Measurements from ENCODE around the gene RYR1. TPM values are rescaled to one million over a fixed set of nuclear protein-coding genes. Genes with fewer than 3 reads are reported as not detected.

The RYR1 gene
- total RNA-seq, 1 experiment from 2014 or later, result 4.1 TPM

DNA sequence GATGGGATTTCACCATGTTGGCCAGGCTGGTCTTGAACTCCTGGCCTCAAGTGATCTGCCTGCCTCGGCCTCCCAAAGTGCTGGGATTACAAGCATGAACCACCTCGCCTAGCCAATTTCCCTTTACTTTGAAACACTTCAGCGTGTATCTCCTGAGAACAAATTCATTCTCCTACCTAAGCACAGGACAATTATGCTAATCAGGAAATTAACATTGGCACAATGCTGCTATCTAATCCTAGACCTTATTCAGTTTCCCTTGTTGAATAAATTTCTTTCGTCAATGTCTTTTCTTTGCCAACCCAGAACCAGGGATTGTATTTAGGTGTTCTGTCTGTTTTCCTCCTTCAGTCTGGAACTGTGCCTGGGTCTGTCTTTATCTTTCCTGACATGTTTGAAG is 116.5 kb downstream of the RYR1 start:
- Histone ChIP-seq H3K36me3 (ENCODE audit: control insufficient read depth in 1 of 2, insufficient read depth in 2 of 2, low read length in 2 of 2) (no peaks in the 10 kb centered on the region), H3K27ac (ENCODE audit: low read depth, low read length) (no peak overlapping the region), H4K20me1 (ENCODE audit: insufficient read depth) (no peaks in the 10 kb centered on the region), H3K9ac (ENCODE audit: low read length) (no peak overlapping the region), H3K9me3 (ENCODE audit: control insufficient read depth in 1 of 2, insufficient read depth in 1 of 2, low read depth in 1 of 2, low read length in 2 of 2) (no peaks in the 10 kb centered on the region), H3K4me2 (ENCODE audit: low read length) (no peak overlapping the region), H3K79me2 (ENCODE audit: insufficient read depth, low read length) (no peaks in the 10 kb centered on the region), H3K27me3 (ENCODE audit: insufficient read depth, low read length) (no peaks in the 10 kb centered on the region), H2AFZ (ENCODE audit: low read depth, low read length, poor library complexity, severe bottlenecking) (no peak overlapping the region), H3K4me1 (ENCODE audit: control insufficient read depth in 1 of 2, insufficient read depth in 2 of 2, low read length in 2 of 2) (peaks cover 0 to 9% of the 10 kb centered on the region in 2 experiments; a peak in 2 of 4 replicates), H3K4me3 (replicated peaks in 1 of 2; ENCODE audit: low read depth in 1 of 2, low read length in 2 of 2) (no peak overlapping the region), H3K9me2 (ENCODE audit: insufficient read depth) (no peaks in the 10 kb centered on the region)
- intact Hi-C loops (cut with micrococcal nuclease), result no loop called here
- ChIA-PET POLR2A (no interaction called here), RAD21 (ENCODE audit: low non-redundant PET in 1 of 2, low total read pairs in 2 of 2, uncharacterized antibody in 2 of 2, unreplicated experiment in 2 of 2) (no interaction called here), CTCF (no interaction called here)
- BruUV-seq (replicated peaks), result no TSS peak
- ATAC-seq, result no peak
- TF ChIP-seq ZFX (IDR thresholded peaks at IDR 0.05), result no peak
- no peak for TF ChIP-seq EZH2 (IDR thresholded peaks at IDR 0.05)
- TF ChIP-seq SP1 (IDR thresholded peaks at IDR 0.05; ENCODE audit: low read depth), result no peak
- no peak for TF ChIP-seq ZNF274 (IDR thresholded peaks at IDR 0.05; ENCODE audit: low read depth, low read length)
- TF ChIP-seq, protein P1, sequence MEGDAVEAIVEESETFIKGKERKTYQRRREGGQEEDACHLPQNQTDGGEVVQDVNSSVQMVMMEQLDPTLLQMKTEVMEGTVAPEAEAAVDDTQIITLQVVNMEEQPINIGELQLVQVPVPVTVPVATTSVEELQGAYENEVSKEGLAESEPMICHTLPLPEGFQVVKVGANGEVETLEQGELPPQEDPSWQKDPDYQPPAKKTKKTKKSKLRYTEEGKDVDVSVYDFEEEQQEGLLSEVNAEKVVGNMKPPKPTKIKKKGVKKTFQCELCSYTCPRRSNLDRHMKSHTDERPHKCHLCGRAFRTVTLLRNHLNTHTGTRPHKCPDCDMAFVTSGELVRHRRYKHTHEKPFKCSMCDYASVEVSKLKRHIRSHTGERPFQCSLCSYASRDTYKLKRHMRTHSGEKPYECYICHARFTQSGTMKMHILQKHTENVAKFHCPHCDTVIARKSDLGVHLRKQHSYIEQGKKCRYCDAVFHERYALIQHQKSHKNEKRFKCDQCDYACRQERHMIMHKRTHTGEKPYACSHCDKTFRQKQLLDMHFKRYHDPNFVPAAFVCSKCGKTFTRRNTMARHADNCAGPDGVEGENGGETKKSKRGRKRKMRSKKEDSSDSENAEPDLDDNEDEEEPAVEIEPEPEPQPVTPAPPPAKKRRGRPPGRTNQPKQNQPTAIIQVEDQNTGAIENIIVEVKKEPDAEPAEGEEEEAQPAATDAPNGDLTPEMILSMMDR (IDR thresholded peaks at IDR 0.05 in 2 of 3, conservative IDR thresholded peaks at IDR 0.05 in 1 of 3; ENCODE audit: borderline replicate concordance in 1 of 3, insufficient read depth in 1 of 3, low read depth in 2 of 3, low read length in 2 of 3), result no peak
- TF ChIP-seq POLR2A (IDR thresholded peaks at IDR 0.05; ENCODE audit: borderline replicate concordance, extremely low read depth, insufficient read depth, insufficient read length), result no peak
- TF ChIP-seq EGR1 (IDR thresholded peaks at IDR 0.05; ENCODE audit: low read depth), result no peak
- TF ChIP-seq, protein P2, sequence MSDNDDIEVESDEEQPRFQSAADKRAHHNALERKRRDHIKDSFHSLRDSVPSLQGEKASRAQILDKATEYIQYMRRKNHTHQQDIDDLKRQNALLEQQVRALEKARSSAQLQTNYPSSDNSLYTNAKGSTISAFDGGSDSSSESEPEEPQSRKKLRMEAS (IDR thresholded peaks at IDR 0.05), result no peak
- TF ChIP-seq CBX3 (IDR thresholded peaks at IDR 0.05; ENCODE audit: low read depth), result no peak
- no peak for TF ChIP-seq TCF7L2 (IDR thresholded peaks at IDR 0.05; ENCODE audit: borderline replicate concordance, extremely low read depth, insufficient read depth, insufficient read length)
- no peak for TF ChIP-seq SIN3A (IDR thresholded peaks at IDR 0.05; ENCODE audit: low read depth)
- TF ChIP-seq POLR2AphosphoS5 (IDR thresholded peaks at IDR 0.05; ENCODE audit: low read depth, low read length), result no peak
- TF ChIP-seq, protein P3, sequence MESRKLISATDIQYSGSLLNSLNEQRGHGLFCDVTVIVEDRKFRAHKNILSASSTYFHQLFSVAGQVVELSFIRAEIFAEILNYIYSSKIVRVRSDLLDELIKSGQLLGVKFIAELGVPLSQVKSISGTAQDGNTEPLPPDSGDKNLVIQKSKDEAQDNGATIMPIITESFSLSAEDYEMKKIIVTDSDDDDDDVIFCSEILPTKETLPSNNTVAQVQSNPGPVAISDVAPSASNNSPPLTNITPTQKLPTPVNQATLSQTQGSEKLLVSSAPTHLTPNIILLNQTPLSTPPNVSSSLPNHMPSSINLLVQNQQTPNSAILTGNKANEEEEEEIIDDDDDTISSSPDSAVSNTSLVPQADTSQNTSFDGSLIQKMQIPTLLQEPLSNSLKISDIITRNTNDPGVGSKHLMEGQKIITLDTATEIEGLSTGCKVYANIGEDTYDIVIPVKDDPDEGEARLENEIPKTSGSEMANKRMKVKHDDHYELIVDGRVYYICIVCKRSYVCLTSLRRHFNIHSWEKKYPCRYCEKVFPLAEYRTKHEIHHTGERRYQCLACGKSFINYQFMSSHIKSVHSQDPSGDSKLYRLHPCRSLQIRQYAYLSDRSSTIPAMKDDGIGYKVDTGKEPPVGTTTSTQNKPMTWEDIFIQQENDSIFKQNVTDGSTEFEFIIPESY (IDR thresholded peaks at IDR 0.05; ENCODE audit: extremely low read depth, insufficient replicate concordance, low read length), result no peak
- TF ChIP-seq, protein P4, sequence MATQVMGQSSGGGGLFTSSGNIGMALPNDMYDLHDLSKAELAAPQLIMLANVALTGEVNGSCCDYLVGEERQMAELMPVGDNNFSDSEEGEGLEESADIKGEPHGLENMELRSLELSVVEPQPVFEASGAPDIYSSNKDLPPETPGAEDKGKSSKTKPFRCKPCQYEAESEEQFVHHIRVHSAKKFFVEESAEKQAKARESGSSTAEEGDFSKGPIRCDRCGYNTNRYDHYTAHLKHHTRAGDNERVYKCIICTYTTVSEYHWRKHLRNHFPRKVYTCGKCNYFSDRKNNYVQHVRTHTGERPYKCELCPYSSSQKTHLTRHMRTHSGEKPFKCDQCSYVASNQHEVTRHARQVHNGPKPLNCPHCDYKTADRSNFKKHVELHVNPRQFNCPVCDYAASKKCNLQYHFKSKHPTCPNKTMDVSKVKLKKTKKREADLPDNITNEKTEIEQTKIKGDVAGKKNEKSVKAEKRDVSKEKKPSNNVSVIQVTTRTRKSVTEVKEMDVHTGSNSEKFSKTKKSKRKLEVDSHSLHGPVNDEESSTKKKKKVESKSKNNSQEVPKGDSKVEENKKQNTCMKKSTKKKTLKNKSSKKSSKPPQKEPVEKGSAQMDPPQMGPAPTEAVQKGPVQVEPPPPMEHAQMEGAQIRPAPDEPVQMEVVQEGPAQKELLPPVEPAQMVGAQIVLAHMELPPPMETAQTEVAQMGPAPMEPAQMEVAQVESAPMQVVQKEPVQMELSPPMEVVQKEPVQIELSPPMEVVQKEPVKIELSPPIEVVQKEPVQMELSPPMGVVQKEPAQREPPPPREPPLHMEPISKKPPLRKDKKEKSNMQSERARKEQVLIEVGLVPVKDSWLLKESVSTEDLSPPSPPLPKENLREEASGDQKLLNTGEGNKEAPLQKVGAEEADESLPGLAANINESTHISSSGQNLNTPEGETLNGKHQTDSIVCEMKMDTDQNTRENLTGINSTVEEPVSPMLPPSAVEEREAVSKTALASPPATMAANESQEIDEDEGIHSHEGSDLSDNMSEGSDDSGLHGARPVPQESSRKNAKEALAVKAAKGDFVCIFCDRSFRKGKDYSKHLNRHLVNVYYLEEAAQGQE (IDR thresholded peaks at IDR 0.05; ENCODE audit: low read depth), result no peak
- no peak for TF ChIP-seq FOSL1 (IDR thresholded peaks at IDR 0.05; ENCODE audit: low read depth)
- no peak for TF ChIP-seq RAD21 (IDR thresholded peaks at IDR 0.05; ENCODE audit: low read depth)
- no peak for TF ChIP-seq YY1 (IDR thresholded peaks at IDR 0.05; ENCODE audit: extremely low read depth, insufficient replicate concordance, low read depth, low read length)
- DNase-seq (ENCODE audit: low read depth, low spot score), result no peak

All from HCT116 (cell line).